Measurements from ENCODE around the gene TSGA10IP. TPM values are rescaled to one million over a fixed set of nuclear protein-coding genes. Genes with fewer than 3 reads are reported as not detected.
"Not testable (repeated sequence)": the region's sequence is repeated elsewhere in the genome, so short reads cannot be mapped to it uniquely, and the experiment has no call there.

TSGA10IP gene
- polyA plus RNA-seq, 1 experiment = not detected

DNA sequence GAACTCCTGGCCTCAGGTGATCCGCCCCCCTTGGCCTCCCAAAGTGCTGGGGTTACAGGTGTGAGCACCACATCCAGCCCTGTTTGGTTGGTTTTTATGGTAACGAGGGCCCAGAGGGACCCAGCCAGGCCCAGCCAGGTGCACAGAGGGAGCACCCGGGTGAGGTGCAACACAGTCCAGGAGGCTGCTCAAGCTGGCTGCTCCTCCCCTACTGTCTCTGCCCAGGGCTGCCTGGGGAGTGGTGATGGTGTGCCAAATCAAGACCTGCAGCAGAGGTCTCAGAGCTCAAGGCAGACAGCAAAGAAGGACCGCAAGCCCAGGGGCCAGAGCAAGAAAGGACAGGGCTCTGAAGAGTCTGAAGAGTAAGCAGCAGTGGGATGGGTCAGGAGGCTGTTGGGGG, 1.4 kb downstream of the TSGA10IP start:
- DNase-seq (ENCODE audit: low read depth, low spot score) = no peak
- H3K9me3 ChIP-seq (ENCODE audit: control insufficient read depth, insufficient read depth, low read length) = no peaks in the 10 kb centered on the region; the same call in 1 of the 2 replicates

DNA sequence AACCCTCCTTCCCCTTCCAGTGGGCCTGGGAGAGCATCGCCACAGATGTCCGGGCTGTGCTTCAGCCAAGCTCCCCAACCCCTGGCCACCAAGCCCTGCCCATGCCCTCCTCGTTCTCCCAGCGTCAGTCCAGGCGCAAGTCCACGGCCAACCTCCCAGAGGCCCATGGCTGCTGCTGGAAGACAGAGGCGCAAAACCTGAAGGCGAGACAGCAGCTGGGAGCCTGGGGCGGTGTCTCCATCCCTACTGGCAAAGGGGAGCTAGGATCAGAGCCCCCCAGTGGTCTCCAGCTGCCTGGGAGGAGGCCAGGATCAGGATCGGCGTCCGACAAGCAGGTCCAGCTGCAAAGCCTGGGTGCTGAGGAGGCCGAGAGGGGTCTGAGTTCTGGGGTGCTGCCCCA, 1.9 kb downstream of the TSGA10IP start:
- TF ChIP-seq, protein P1, sequence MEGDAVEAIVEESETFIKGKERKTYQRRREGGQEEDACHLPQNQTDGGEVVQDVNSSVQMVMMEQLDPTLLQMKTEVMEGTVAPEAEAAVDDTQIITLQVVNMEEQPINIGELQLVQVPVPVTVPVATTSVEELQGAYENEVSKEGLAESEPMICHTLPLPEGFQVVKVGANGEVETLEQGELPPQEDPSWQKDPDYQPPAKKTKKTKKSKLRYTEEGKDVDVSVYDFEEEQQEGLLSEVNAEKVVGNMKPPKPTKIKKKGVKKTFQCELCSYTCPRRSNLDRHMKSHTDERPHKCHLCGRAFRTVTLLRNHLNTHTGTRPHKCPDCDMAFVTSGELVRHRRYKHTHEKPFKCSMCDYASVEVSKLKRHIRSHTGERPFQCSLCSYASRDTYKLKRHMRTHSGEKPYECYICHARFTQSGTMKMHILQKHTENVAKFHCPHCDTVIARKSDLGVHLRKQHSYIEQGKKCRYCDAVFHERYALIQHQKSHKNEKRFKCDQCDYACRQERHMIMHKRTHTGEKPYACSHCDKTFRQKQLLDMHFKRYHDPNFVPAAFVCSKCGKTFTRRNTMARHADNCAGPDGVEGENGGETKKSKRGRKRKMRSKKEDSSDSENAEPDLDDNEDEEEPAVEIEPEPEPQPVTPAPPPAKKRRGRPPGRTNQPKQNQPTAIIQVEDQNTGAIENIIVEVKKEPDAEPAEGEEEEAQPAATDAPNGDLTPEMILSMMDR (IDR thresholded peaks at IDR 0.05; ENCODE audit: low read depth, low read length) = no peak
- H3K9me3 ChIP-seq (ENCODE audit: control insufficient read depth, insufficient read depth, low read length) = no peaks in the 10 kb centered on the region; the same call in 1 of the 2 replicates
- H3K27me3 ChIP-seq (ENCODE audit: control insufficient read depth, insufficient read depth, low read length) = no peaks in the 10 kb centered on the region
- H3K4me3 ChIP-seq (ENCODE audit: low read depth, low read length) = no peak overlapping the region
- H3K27ac ChIP-seq (ENCODE audit: low read depth, low read length) = no peak overlapping the region
- ChIA-PET CTCF (no interaction called here), POLR2A (interaction anchor here (0.6 kb wide), 1 partner anchor 50 kb away, joined by 6 read pairs; no protein-coding TSS in a partner anchor)
- no peak for DNase-seq (ENCODE audit: low read depth, low spot score)

More for the DNA sequence above, 1.4 kb downstream of the TSGA10IP start:
- ChIA-PET POLR2A (interaction anchor here (0.6 kb wide), 1 partner anchor 49 kb away, joined by 6 read pairs; no protein-coding TSS in a partner anchor), CTCF (no interaction called here)
- TF ChIP-seq, protein P1 (IDR thresholded peaks at IDR 0.05; ENCODE audit: low read depth, low read length) = no peak
- H3K27ac ChIP-seq (ENCODE audit: low read depth, low read length) = no peak overlapping the region
- no peak overlapping the region for H3K4me3 ChIP-seq (ENCODE audit: low read depth, low read length)
- no peaks in the 10 kb centered on the region for H3K27me3 ChIP-seq (ENCODE audit: control insufficient read depth, insufficient read depth, low read length)

DNA sequence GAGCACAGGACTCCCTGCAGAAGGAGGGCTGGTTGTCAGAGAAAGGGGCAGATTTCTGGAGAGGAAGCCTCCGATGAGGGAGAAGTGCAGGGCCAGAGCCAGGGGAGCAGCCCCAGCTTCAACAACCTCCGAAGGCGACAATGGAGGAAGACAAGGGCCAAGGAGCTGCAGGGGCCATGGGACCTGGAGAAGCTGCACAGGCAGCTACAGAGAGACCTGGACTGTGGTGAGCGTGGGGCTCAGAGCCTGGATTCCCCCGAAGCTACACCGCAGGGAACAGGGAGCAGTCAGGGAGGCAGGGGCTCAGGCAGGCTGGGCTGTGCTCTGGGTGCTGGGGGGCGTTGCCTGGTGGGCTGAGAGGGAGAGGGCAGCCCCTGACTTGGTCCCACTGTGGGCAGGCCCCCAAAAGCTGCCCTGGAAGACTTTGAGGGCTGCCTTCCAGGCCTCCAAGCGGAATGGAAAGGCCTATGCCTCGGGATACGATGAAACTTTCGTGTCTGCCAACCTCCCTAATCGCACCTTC, 2.4 kb downstream of the TSGA10IP start:
- Histone ChIP-seq H3K9me3 (ENCODE audit: control insufficient read depth, insufficient read depth, low read length) (no peaks in the 10 kb centered on the region; the same call in 1 of the 2 replicates), H3K4me3 (ENCODE audit: low read depth, low read length) (no peak overlapping the region), H3K27ac (ENCODE audit: low read depth, low read length) (no peak overlapping the region), H3K27me3 (ENCODE audit: control insufficient read depth, insufficient read depth, low read length) (no peaks in the 10 kb centered on the region)
- DNase-seq (ENCODE audit: low read depth, low spot score) = no peak
- CTCF ChIA-PET = interaction anchor here (1.1 kb wide), 1 partner anchor 59 kb away, joined by 5 read pairs; the partner anchor contains the start of gene FIBP
- POLR2A ChIA-PET = no interaction called here
- TF ChIP-seq, protein P1 (IDR thresholded peaks at IDR 0.05; ENCODE audit: low read depth, low read length) = no peak

DNA sequence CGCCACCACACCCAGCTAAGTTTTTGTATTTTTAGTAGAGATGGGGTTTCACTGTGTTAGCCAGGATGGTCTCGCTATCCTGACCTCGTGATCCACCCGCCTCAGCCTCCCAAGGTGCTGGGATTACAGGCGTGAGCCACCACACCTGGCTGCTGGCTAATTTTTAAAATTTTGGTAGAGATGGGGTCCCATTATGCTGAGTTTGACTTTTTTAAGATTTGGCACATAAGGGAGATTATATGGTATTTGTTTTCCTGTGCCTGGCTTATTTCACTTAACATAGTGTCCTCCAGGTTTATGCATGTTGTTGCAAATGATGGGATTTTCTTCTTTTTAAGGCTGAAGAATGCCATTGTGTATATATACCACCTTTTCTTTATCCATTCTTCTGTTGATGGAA, 5.4 kb downstream of the TSGA10IP start:
- H3K4me3 ChIP-seq (ENCODE audit: low read depth, low read length); POLR2A ChIA-PET; DNase-seq (ENCODE audit: low read depth, low spot score); CTCF ChIA-PET; H3K27me3 ChIP-seq (ENCODE audit: control insufficient read depth, insufficient read depth, low read length); H3K9me3 ChIP-seq (ENCODE audit: control insufficient read depth, insufficient read depth, low read length); H3K27ac ChIP-seq (ENCODE audit: low read depth, low read length): not testable (repeated sequence)

DNA sequence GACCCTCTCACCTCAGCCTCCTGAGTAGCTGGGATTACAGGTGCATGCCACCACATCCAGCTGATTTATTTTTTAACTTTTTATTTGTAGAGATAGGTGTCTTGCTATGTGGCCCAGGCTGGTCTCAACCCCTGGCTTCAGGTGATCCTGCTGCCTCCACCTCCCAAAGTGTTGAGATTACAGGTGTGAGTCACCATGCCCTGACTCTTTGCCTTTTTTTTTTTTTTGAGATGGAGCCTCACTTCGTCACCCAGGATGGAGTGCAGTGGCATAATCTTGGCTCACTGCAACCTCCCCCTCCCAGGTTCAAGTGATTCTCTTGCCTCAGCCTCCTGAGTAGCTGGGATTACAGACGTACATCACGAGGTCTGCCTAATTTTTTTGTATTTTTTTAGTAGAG, 6.4 kb downstream of the TSGA10IP start:
- H3K27me3 ChIP-seq (ENCODE audit: control insufficient read depth, insufficient read depth, low read length); H3K27ac ChIP-seq (ENCODE audit: low read depth, low read length); H3K4me3 ChIP-seq (ENCODE audit: low read depth, low read length); POLR2A ChIA-PET; DNase-seq (ENCODE audit: low read depth, low spot score); H3K9me3 ChIP-seq (ENCODE audit: control insufficient read depth, insufficient read depth, low read length): not testable (repeated sequence)
- CTCF ChIA-PET = interaction anchor here (0.6 kb wide), 1 partner anchor 63 kb away, joined by 3 read pairs; no protein-coding TSS in a partner anchor

DNA sequence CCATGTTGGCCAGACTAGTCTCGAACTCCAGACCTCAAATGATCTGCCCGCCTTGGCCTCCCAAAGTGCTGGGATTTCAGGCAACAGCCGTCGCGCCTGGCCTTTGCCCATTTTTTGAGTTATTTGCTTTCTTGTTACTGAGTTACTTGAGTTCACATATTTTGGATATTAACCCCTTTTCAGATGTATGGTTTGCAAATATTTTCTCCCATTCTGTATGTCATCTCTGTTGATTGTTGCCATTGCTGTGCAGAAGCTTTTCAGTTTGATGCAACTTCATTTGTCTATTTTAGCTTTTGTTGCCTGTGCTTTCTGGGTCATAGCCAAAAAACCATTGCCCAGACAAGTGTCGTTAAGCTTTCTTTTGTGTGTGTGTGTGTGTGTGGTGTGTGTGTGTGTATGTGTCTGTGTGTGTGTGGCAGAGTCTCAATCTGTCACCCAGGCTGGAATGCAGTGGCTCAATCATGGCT, 6.8 kb downstream of the TSGA10IP start:
- POLR2A ChIA-PET = no interaction called here
- Histone ChIP-seq H3K27ac (ENCODE audit: low read depth, low read length) (no peak overlapping the region), H3K4me3 (ENCODE audit: low read depth, low read length) (no peak overlapping the region), H3K9me3 (ENCODE audit: control insufficient read depth, insufficient read depth, low read length) (no peaks in the 10 kb centered on the region; the same call in 1 of the 2 replicates), H3K27me3 (ENCODE audit: control insufficient read depth, insufficient read depth, low read length) (no peaks in the 10 kb centered on the region)
- CTCF ChIA-PET = interaction anchor here (0.6 to 0.7 kb wide), 2 partner anchors 63 to 64 kb away, joined by 3 to 6 read pairs; partner anchors contain the start of gene FIBP
- TF ChIP-seq, protein P1 (IDR thresholded peaks at IDR 0.05; ENCODE audit: low read depth, low read length) = no peak
- DNase-seq (ENCODE audit: low read depth, low spot score) = no peak
